ENCODE results near the gene KRT1.

Gene KRT1

DNA sequence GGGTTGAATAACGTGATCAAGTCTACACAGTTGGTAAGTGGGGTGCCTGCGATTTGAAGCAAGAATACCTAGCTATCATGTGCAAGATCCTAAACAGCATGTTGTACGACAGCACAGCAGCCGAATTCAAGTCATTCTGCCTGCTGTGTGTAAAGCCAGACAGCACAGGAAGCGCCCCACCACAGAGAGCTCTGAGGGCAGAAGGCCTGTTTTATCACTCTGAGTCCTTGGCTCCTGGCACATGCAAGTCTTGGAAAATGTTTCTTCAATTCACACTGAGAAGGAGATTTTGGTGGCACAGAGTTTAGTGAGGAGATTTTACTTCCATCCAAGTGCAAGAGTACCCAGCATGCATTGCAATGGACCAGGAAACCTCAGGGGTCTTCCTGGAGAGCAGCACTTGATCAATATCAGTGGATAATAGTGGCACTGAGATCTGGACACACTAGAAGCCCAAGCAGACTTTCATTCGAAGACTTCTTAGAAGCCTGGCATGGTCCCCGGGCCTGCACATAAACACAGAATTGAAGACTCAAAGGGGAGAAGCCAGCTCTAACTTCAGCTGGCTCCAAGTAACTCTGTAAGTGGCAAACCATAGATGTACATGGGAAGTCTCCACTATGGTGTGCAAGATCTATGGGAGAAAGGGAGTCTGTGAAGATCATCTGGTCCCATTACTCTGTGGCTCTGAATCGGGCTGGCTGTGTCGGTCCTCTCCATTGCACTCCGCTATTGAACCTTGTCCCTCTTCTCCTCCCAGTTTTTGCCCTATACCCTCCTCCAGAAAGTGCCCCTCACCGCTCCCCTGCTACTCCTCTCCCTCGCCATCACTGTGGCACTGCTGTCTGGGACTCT lies 1.5 kb upstream of the KRT1 start:
- TF ChIP-seq GATA2 (IDR thresholded peaks at IDR 0.05; ENCODE audit: low read depth, low read length): no peak
- no peak for TF ChIP-seq GATA3 (IDR thresholded peaks at IDR 0.05; ENCODE audit: low read depth, low read length)

DNA sequence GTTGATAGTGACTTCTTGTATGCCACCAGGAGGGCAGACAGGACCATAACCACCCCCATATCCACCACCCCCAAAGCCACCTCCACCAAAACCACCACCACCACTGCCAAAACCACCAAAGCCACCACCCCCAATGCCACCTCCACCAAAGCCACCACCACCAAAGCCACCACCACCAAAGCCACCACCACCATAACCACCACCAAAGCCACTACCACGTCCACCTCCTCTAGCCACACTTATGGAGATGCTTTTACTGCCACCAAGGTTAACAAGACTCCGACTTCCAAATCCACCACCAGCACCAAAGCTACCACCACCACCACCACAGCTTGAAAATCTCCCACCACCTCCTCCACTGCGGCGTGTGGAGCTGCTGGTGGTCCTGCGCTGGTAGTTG lies 332 bp downstream of the KRT1 start:
- TF ChIP-seq GATA2 (IDR thresholded peaks at IDR 0.05; ENCODE audit: low read depth, low read length): no peak
- TF ChIP-seq GATA3 (IDR thresholded peaks at IDR 0.05; ENCODE audit: low read depth, low read length): no peak

DNA sequence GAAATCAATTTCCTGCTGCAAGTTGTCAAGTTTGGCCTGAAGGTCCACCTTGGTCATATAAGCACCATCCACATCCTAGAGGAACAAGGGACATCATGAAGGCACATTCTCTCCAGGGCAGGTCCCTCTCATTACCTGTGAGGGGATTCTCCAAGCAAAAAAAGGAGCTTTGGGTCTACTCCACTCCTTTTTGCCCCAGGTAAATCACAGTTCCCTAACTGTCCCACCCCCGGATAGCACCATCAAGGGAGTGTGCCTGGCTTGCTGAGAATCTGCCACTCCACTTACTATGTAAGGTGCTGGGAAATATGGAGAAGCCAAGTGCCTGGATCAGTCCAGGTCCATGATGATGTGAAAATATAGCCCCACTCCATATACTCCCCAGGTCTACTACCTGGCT lies 2.5 kb downstream of the KRT1 start:
- TF ChIP-seq GATA2 (IDR thresholded peaks at IDR 0.05; ENCODE audit: low read depth, low read length) (no peak), GATA3 (IDR thresholded peaks at IDR 0.05; ENCODE audit: low read depth, low read length) (no peak)

DNA sequence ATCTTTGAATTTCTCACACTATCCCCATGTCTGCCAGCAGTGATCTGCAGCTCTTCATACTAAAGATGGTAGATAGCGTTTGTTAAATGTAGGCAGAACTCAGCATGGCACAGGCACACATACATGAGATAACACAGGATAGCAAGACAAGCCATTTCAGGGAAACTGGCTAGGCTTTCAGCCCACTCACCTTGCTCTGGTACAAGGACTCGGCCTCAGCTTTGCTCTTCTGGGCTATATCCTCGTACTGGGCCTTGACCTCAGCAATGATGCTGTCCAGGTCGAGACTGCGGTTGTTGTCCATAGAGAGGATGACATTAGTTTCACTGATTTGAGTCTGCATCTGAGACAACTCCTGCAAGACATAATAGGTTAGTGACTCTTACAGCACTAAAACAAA lies 3.1 kb downstream of the KRT1 start:
- TF ChIP-seq GATA3 (IDR thresholded peaks at IDR 0.05; ENCODE audit: low read depth, low read length) (no peak), GATA2 (IDR thresholded peaks at IDR 0.05; ENCODE audit: low read depth, low read length) (no peak)

DNA sequence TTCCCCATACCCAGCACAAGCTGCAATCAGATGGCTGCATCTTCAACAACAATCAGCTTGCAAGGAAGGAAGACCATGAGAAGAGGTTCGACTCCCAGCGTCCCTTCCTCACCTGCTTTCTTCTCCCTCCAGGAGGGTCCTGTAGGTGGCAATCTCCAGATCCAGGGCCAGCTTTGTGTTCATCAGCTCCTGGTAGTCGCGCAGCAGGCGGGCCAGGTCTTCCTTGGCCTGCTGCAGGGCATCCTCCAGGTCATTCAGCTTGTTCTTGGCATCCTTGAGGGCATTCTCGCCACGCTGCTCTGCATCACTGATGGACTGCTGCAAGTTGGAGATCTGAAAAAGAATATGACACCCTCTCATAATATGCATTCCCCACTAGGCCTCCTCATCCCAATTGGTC lies 4.0 kb downstream of the KRT1 start:
- TF ChIP-seq GATA2 (IDR thresholded peaks at IDR 0.05; ENCODE audit: low read depth, low read length) (no peak), GATA3 (IDR thresholded peaks at IDR 0.05; ENCODE audit: low read depth, low read length) (no peak)

DNA sequence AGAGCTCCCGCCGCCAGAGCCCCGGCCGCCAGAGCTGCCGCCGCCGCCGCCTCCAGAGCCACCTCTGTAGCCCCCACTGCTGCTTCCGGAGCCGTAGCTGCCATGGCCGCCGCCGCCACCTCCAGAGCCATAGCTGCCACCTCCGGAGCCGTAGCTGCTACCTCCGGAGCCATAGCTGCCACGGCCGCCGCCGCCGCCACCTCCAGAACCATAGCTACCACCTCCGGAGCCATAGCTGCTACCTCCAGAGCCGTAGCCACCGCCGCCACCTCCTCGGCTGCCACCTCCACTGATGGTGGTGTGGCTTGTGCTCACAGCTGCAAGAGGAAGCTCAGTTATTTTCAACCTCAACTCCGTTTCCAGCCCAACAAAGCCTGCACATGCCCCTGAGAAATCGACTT lies 4.9 kb downstream of the KRT1 start:
- TF ChIP-seq GATA2 (IDR thresholded peaks at IDR 0.05; ENCODE audit: low read depth, low read length) (no peak), GATA3 (IDR thresholded peaks at IDR 0.05; ENCODE audit: low read depth, low read length) (no peak)

DNA sequence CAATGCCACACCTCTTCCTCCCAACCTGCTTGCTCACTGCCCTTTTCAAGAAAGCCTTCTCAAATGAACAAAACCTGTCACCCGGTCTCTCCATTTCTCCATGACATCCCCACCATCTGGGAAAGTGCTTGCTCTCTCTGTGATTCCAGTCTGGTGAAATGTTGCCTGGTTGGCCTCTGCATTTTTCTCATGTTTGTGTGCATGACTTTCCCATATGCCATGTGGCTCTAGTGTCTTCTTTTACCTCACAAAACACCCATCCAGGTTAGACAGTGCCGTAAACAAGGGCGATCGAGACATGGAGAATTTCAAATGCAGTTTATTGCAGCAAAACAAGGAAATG lies 5.8 kb downstream of the KRT1 start:
- TF ChIP-seq GATA2 (IDR thresholded peaks at IDR 0.05; ENCODE audit: low read depth, low read length) (no peak), GATA3 (IDR thresholded peaks at IDR 0.05; ENCODE audit: low read depth, low read length) (no peak)

DNA sequence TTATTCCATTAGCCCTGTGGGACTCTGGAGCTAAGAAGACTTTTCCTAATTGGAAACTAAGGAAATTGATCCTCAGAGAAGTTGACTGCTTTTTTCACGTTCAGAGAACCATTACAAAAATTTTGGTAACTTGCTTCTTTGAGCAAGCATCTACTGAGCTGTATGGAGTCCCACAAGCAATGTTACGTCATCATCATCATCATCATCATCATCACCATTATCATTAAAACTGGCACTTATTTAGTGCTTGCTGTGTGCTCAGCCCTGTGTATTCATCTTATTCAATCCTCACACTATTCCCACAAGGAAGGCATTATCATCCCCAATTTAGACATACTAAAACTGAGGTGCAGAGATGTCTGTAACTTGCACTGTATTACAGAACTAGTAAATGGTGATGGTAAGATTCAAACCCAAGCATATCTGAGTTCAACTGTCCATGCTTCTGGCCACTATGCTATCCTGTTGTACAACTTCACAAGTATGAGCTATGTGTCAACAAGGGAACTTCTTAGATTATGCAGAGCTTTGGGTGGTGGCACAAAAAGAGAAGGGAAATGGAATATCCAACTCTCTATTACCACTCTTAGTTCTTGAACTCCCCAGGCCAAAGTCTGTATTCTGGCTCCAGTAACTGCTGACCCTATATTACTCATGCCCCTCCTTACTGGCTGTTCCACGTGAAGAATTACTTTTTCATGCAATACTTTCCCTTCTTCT lies 6.3 kb downstream of the KRT1 start:
- TF ChIP-seq GATA2 (IDR thresholded peaks at IDR 0.05; ENCODE audit: low read depth, low read length): no peak
- TF ChIP-seq GATA3 (IDR thresholded peaks at IDR 0.05; ENCODE audit: low read depth, low read length): no peak

DNA sequence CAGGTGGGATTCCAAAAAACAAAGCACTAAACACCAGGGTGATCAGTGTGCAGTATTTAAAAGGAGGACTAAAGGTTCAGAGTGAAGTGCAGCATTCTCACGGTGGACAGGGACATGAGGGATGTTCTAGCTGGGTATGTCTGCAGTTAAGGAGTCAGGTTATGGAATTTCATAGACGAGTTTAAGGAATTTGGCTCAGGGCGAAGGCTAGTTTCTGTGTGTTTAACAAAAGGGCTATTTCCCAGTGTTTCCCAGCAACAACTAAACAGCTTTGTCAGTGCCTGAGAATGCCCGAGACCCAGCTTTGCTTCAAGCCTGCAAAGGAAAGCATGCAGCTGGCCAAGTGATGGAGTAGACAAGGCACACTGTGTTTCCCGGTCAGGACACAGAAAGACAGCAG lies 7.0 kb downstream of the KRT1 start:
- TF ChIP-seq GATA2 (IDR thresholded peaks at IDR 0.05; ENCODE audit: low read depth, low read length) (no peak), GATA3 (IDR thresholded peaks at IDR 0.05; ENCODE audit: low read depth, low read length) (no peak)

DNA sequence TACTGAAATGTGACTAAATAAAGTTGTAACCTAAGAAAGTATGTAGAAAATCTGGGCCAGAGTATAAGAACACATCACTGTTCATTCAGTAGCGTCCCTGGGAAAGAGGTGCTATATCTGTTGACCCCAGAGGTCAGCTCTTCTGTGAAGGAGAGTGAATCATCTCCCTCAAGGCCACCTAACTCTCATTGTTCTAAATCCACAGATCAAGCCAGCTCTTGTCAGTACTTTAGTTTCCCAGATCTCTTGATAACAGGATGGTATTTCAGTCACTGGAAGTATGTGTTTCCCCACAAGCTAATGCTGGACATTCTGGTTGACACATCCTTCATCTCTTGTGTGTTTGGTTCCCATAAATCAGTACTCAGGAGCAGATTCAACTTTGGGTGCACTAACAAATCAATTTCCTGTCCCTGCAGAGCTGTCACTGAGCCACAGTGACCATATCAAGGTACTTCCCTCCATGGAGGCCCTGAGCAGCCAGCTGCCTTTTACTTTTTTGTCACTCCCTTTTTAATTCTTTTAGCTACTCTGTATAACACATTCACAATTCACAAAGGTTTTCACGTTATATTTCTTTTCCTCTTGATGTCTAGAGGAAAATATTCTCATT lies 7.8 kb downstream of the KRT1 start:
- TF ChIP-seq GATA3 (IDR thresholded peaks at IDR 0.05; ENCODE audit: low read depth, low read length): no peak
- TF ChIP-seq GATA2 (IDR thresholded peaks at IDR 0.05; ENCODE audit: low read depth, low read length): no peak

DNA sequence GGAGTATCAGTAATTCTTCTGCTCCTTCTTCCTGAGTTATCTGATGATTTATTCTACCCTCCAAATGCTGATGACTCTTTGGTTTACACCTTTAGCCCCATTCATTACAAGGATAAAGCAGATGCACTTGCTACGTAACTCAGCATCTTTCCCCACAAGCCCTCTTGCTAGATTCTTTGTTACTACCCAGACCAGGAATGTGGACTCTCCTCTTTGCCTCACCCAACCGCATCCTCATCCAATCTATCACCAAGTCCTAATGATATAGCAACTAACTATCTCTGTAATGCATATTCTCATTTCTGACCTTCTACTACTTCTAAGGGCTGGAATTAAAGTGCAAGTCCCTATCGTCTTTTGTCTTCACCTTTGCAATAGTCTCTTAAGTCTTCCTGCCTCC lies 9.2 kb downstream of the KRT1 start:
- TF ChIP-seq GATA2 (IDR thresholded peaks at IDR 0.05; ENCODE audit: low read depth, low read length) (no peak), GATA3 (IDR thresholded peaks at IDR 0.05; ENCODE audit: low read depth, low read length) (no peak)

DNA sequence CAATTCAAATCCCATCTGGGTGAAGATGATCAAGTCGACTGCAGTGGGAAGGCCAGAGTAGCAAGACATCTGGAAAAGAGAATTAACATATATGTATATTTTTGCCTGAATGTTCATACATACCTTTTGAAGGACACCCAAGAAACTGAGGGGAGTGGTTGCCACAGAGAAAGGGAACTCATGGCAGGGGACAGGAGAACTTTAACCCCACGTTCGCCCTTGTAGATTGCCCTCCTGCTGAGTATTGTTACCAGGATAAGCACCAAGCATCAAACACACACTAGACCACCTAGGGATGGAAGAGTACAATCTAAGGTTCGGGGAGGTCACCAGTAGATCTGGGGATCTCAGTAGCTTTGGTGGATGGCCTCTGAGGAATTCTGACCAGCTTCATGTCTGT lies 9.7 kb downstream of the KRT1 start:
- TF ChIP-seq GATA3 (IDR thresholded peaks at IDR 0.05; ENCODE audit: low read depth, low read length) (no peak), GATA2 (IDR thresholded peaks at IDR 0.05; ENCODE audit: low read depth, low read length) (no peak)

DNA sequence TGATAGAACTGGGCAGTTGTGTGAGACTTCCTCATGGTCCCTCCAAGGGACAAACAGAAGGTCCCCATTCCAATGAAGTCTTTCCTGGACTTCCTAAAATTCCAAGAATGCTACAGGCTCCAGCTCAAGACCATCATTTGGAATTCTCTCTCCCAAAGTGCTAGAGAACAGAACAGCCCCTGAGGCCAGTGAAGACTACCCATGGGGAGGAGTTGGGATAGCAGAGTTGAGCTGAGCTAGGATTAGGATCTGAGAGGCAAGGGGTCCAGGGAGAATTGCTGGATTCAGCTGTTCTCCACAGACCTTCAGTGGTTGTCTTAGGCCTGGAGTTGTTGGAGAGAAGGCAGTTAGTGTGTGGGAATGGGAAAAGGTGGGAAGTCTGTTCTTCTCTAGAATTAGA lies 10.8 kb downstream of the KRT1 start:
- TF ChIP-seq GATA2 (IDR thresholded peaks at IDR 0.05; ENCODE audit: low read depth, low read length) (no peak), GATA3 (IDR thresholded peaks at IDR 0.05; ENCODE audit: low read depth, low read length) (no peak)

DNA sequence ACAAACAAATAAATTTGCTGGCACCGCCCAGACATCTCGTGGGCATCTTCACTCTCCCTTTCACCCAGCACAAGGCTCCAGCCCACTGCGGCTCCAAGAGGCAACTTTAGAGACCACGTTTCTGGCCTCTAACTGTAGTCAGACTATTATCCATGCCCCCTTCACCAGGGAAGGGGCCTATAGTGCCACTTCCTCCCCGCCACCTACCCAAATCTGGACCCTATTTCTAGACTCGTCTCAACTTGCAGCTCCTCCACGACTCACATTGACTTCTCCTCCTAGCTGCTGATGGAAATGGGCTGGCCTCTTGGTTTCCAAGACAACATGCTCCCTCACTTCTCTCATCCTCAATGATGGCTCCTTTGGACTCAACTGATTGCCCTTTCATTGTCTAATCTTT lies 12.3 kb downstream of the KRT1 start:
- TF ChIP-seq GATA3 (IDR thresholded peaks at IDR 0.05; ENCODE audit: low read depth, low read length) (no peak), GATA2 (IDR thresholded peaks at IDR 0.05; ENCODE audit: low read depth, low read length) (no peak)

DNA sequence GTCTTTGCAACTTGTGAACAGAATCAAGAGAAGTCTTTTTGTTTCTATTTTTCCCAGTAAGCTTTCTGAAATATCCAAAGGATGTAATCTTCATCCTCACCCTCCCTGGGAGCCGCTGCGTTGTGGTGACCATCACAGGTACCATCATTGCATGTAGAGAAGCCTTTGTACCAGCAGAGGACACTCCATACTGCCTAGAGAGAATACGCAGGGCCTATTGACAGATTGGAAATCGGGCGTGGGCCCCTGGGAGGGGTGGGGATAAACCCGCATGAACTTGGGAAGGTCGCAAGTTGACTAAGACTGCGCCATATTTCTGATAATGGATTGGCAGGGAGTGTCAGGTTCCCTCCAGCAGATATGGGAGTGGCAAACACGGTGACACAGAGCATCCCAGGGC lies 12.7 kb downstream of the KRT1 start:
- TF ChIP-seq GATA3 (IDR thresholded peaks at IDR 0.05; ENCODE audit: low read depth, low read length): no peak
- no peak for TF ChIP-seq GATA2 (IDR thresholded peaks at IDR 0.05; ENCODE audit: low read depth, low read length)
